Measurements from ENCODE around the gene AKT1.

- TF ChIP-seq CTCF (IDR thresholded peaks at IDR 0.05) (no peak), ZFX (IDR thresholded peaks at IDR 0.05; ENCODE audit: borderline replicate concordance) (no peak)
Observed at GRCh38 chr14:104803280-104803911, 7.8 kb upstream of the AKT1 start.
